Fibroblast of skin of scalp (primary cell): ENCODE data around the gene OSBPL10.
A peak's percentile ranks its signal among the peaks of the same experiment; 100 is the strongest.

Source experiments
- DNase-seq: peaks from one replicate; pipeline ENCODE4 v3.0.0-alpha.2; 2013

OSBPL10 gene

GRCh38 chr3:31732548-31732947 is 248.5 kb downstream of the OSBPL10 start:
- no peak for DNase-seq

GRCh38 chr3:31729573-31729972 is 251.5 kb downstream of the OSBPL10 start:
- DNase-seq: peak; percentile 16

- no peak for DNase-seq
These were observed 252.0 kb downstream of the OSBPL10 start for GRCh38 chr3:31729082-31729481.

GRCh38 chr3:31728403-31728802 is 252.7 kb downstream of the OSBPL10 start:
- peak; percentile 62 for DNase-seq

- DNase-seq: no peak
These were observed 255.1 kb downstream of the OSBPL10 start for GRCh38 chr3:31725976-31726375.

GRCh38 chr3:31725568-31725967 is 255.5 kb downstream of the OSBPL10 start:
- DNase-seq: no peak

- DNase-seq: no peak
These were observed 256.4 kb downstream of the OSBPL10 start for GRCh38 chr3:31724651-31725050.

GRCh38 chr3:31724116-31724515 is 256.9 kb downstream of the OSBPL10 start:
- no peak for DNase-seq

- DNase-seq: no peak
These were observed 257.4 kb downstream of the OSBPL10 start for GRCh38 chr3:31723701-31724100.

GRCh38 chr3:31721676-31722075 is 259.4 kb downstream of the OSBPL10 start:
- no peak for DNase-seq

GRCh38 chr3:31714495-31715280 is 266.4 kb downstream of the OSBPL10 start:
- DNase-seq: no peak

- DNase-seq: no peak
These were observed 267.2 kb downstream of the OSBPL10 start for GRCh38 chr3:31713816-31714215.

- no peak for DNase-seq
These were observed 270.8 kb downstream of the OSBPL10 start for GRCh38 chr3:31710123-31710803.

GRCh38 chr3:31709526-31709925 is 271.5 kb downstream of the OSBPL10 start:
- DNase-seq: no peak

GRCh38 chr3:31709005-31709404 is 272.1 kb downstream of the OSBPL10 start:
- DNase-seq: no peak

GRCh38 chr3:31707286-31707685 is 273.8 kb downstream of the OSBPL10 start:
- no peak for DNase-seq

GRCh38 chr3:31705736-31706135 is 275.3 kb downstream of the OSBPL10 start:
- peak; percentile 66 for DNase-seq

GRCh38 chr3:31704591-31705179 is 276.4 kb downstream of the OSBPL10 start:
- peak; percentile 61 for DNase-seq

GRCh38 chr3:31704156-31704555 is 276.9 kb downstream of the OSBPL10 start:
- no peak for DNase-seq

GRCh38 chr3:31701286-31701685 is 279.8 kb downstream of the OSBPL10 start:
- DNase-seq: no peak

- DNase-seq: no peak
These were observed 281.6 kb downstream of the OSBPL10 start for GRCh38 chr3:31699309-31699953.

GRCh38 chr3:31696815-31697548 is 284.1 kb downstream of the OSBPL10 start:
- DNase-seq: no peak

GRCh38 chr3:31696009-31696297 is 285.1 kb downstream of the OSBPL10 start:
- no peak for DNase-seq
